SIG-M5 (cell line): Measurements from ENCODE around the gene GRID1.
"Not testable (repeated sequence)": the region's sequence is repeated elsewhere in the genome, so short reads cannot be mapped to it uniquely, and the experiment has no call there.

Source experiments
- DNase-seq: peaks from one replicate; lab custom pipeline; 2025; lab: John Stamatoyannopoulos, UW

GRID1 gene

DNA sequence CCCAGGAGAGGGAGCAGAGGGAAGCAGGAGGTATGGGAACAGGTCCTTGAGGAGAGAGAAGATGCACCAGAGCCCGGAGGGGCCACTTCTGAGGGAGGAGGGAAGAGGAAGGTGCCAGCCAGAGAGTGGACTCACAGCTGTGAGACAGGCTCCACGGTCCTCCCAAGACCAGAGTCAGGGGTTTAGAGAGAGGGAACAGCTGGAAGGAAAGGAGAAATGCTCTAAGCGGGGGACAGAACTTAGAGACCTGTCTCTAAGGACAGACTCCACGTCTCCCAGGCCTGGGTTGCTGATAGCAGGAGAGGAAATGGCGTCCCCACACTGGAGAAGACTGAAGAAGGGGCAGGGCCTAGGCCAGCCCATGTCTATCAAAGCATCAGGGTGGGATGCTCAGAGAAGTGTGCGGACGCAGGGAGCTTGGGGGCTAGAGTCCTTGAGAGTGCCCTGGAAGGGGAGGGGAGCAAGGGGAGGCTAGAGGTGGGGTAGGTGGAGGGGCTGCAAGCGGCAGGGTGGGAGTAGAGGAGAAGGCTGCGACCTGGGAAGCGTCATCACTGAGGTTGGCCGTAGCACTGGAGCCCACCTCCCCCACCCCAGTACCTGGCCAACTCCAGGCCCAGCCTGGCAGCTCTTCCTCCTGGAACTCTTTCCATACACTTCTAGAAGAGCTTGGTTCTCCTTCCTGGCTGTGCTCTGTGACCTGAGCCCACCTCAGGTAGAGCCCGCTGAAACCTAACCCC, 25.6 kb upstream of the GRID1 start:
- no peak for DNase-seq

- no peak for DNase-seq
Measured at GRCh38 chr10:86391236-86391840, 24.7 kb upstream of the GRID1 start.

DNA sequence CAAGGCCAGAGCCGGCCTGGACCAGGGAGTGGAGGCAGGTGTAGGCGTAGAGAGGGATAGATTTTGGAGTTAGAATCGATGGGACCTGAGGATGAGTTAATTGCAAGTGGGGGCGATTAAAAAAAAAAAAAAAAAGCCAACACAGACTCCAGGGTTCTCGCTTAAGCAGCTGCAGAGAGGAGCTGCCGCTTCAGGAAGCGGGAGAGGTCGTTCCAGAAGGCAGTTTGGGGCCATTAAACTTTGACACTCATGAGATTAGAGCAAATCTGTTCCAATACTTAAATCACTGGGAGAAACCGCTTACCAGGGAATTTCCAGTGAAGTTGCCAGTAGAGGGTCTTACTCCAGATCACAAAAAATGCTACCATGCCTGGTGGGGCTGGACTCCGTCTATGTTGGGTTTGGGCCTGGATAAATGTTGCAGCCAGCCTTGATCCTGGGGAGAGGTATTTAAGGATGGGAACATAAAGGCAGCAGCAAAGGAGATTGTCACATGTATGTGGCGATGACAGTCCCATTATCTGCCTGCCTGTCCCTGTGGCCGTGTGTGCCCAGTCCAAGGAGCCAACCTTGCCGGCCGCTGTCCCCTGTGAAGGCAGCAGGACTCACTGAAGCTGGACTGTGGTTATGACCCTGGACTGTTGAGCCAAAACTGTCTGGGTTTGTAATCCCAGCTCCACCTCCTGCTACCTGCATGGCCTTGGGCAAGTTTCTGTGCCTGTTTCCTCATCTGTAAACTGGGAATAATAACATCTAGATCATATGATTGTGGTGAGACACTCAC, 23.9 kb upstream of the GRID1 start:
- no peak for DNase-seq

DNA sequence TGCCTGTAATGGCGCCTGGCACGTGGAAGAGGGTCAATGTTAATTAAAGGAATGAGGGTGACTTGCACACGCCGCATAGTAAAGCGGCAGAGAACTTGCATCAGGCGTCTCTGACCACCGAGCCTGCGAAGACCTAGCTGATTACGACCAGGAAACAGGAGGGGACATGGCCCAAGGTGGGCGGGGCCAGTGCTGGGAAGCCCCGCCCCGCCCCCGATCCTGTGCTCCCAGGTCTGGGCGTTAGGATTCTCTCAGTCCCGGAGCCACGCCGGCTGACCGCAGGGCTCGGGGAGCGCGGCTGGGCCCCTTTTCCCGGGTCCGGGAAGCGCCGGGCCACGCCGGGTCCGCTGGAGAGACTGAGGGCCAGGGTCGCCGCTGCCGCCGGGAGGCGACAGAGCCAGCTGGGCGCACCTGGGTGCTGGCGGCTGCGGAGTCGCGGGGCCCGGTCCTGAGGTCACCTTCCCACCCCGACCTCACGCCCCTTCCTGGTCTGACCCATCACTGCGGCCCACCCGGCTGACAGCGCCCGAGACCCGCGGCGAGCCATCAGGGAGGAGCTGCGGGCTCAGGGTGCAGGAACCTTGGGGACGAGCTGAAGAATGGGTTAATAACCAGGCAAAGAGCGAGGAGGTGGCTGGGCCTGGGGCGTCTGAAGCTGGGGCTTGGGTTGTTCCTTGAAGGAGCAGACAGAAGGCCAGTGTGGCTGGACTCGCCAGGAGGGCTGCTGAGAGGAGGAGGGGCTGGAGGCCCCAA, 23.0 kb upstream of the GRID1 start:
- no peak for DNase-seq

DNA sequence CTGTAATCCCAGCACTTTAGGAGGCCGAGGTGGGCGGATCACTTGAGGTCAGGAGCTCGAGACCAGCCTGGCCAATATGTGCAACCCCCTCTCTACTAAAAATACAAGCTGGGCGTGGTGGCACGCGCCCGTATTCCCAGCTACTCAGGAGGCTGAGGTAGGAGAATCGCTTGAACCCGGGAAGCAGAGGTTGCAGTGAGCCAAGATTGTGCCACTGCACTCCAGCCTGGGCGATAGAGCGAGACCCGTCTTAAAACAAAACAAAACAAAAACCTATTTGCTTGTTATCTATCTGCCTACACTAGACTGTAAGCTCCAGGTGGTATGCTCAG, 22.5 kb upstream of the GRID1 start:
- not testable (repeated sequence) for DNase-seq

DNA sequence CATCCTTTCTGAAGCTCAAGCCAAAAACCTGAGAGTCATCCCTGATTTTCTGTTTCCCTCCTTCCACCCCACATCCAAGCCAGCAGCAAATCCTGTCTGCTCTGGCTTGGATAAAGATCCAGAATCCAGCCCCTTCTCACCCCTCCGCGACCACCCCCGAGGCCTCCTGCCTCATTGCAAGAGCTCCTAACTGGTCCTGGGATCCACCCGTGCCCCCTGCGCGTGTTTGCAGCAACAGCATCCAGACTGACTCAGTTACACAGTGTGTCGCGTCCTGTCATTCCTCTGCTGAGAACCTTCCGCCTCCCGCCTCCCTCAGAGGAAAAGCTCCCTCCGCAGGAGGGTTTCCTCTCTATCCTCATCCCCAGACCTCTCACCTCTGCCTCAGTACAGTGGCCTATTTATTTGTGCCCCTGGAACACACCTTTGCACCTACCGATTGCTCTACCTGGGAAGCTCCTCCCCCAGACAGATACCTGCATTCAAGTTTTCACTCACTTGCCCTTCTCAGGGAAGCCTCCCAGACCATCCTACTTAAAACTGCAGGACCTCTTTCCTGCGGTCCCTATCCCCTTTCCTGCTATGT, 21.6 kb upstream of the GRID1 start:
- no peak for DNase-seq

DNA sequence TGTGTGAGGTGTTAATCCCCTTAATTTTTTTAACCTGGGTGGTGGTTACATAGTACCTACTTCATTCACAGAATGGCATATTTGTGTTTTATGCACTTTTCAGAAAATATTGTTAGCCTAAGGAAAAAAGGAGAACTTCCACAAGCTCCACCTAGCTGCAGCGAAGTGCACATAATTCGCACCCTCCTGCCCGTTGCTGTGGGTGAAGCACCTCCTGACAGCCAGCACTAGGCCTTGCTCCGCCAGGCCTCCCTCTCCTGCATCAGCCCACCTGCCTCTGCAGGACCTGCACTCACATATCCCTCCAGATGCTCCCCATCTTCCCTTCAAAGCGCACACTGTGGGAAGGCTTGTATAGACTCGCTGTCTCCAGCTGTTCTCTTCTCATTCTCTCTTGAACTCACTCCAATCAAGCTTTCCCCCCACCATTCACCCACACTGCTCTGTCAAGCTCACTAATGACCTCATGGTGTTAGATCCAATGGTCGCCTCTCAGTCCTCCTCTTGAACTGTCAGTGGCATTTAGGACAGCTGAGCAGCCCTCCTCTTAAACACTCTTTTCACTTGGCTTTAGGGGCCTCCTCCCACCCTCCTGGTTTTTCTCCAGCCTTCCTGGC, 20.7 kb upstream of the GRID1 start:
- no peak for DNase-seq

DNA sequence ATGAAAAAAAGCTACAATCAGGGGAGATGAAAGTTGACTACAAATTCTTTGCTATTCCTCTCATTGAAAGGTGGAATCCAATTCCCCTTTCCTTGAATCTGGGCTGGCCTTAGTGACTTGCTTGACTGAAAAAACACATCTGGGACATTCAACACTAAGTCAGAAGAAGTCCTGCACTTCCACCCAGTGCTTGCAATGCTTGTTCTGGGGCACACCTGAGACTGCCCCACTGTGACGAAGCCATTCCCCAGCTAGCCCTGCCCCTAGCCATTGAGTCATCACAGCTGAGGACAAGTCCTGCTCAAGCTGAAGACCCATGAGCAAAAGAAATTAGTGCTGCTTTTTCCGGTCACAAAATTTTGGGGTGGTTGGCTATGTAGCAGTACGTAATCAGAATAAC, 19.2 kb upstream of the GRID1 start:
- DNase-seq: no peak

DNA sequence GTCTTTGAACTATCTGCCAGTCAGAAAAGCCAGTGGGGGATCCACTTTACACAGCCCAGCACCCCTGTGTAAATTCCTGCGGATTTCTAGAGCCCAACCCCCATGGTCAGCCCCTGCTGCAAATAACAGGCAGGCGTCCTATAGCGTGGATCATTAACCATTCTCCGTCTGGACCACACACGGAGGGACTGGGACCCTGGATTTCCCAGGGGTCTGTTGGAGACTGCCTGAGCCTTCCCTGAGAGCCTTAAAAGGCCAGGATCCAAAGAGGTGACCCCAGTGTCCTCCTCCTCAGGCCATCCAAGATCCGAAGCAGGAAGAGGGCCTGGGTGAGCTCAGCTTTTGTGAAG, 11.2 kb upstream of the GRID1 start:
- DNase-seq: no peak

DNA sequence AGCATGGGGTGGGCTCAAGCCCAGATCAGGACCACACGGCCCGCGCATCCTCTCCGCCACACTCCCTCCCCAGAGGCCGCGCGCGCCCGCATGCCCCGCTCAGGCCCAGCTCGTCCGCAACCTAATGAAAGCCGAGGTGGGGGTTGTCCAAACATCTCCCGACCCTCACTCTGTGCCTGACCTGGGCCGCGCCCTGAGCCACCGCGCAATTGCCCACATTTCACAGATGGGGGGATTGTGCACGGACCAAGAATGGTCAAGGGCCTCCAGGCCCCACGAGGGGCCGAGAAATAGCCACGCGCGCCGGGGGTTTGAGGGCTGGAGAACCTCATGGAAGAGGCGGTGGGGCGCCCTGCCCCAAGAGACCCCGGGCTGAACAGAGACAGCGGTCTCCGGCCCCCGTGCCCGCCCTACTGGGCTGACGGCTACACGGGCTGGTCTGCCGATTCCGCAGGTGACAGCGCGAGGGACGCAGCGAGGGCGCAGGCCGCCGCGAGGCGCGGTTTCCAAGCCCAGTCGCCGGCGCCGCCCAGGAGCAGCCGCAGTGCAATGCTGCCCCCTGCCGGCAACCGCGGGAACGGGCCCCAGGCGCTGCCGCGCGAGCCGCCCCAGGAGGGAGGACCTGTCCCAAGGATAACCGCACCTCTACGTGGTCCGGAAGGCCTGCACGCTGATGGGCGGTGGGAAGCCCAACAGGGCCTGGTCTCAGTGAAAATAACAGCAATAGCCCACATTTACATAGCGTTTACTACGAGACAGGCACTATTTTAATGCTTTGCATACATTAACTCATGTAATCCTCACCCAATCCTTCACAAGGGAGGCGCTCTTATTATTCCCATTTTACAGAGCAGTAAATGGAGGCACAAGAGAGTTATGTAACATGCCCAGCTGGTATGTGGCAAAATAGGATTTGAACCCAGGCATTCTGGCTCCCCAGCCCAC, 10.5 kb upstream of the GRID1 start:
- DNase-seq: no peak

- DNase-seq: no peak
Measured at GRCh38 chr10:86376403-86376802, 9.8 kb upstream of the GRID1 start.

DNA sequence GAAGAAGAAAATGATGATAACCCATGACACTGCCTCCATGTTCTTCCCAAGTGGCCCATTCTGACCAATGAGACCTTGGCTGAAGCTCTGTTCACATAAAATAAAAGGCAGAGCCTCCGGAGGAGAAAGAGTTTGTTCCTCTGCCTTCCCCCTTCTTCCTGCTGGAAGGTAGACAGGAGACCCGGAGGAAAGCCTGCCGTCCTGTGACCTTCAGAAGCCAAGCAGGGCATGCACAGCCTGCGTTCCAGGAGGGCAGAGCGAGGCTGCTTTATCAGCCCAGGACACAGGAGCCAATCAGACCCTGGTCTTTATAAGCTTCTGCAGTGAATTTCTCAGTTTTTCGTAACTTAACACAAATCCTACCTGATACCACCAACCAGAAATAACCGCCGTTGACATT, 8.6 kb upstream of the GRID1 start:
- no peak for DNase-seq

DNA sequence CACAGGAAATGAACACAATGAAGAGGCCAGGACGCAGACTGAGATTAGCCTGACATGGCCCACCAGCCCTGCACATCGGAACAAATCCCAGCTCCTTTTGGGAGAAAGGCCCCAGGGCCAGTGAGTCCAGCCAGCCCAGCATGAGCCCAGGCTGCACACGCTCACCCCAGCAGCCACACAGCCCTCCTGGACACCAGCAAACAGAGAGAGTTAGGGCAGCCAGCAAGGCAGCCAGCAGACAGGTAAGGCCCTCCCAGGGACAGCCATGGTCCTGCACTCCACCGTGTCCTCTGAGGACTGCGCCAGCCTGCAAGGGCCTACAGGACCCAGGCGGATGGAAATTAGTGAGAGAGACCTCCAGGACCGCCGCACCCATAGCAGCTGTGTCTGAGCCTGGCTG, 8.1 kb upstream of the GRID1 start:
- DNase-seq: no peak

- DNase-seq: no peak
Measured at GRCh38 chr10:86373828-86374227, 7.2 kb upstream of the GRID1 start.

DNA sequence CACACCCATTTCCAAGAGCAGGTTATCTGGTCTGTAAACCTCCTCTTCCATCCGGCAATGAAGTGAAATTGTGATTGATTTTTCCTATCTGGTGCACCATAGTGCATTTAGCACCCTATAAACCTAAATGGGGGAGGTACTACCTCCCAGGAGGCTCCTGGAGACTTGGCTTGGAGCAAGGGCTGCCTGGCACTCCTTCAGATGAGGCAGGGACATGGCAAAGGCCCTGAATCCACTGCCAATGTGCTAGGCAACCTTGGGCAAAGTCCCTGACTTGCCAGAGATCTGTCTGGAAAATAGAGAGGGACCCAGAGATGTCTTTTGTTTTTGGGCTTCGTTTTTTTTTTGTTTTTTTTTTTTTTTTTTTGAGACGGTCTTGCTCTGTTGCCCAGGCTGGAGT, 6.7 kb upstream of the GRID1 start:
- no peak for DNase-seq

DNA sequence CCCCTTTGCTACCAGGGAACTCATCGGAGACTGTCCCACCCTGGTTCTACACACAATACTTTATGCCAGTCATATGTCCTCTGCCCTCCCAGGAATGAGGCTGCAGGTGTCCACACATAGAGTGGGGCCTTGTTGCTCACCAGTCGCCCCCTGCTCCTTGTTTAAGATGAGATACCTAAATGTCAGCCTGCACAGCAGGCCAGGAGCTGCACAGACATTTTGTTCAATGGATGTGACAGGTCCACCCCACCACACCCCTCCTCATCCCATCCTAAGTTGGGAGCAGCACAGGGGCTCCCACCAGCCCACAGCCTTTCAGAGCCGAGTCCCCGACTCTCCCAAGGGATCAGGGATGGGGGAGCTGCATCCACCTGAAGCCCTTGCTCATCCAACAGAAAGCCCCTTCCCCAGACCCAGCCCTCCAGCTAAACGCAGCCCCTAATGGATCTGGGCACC, 6.2 kb upstream of the GRID1 start:
- no peak for DNase-seq

- no peak for DNase-seq
Measured at GRCh38 chr10:86372119-86372783, 5.7 kb upstream of the GRID1 start.

DNA sequence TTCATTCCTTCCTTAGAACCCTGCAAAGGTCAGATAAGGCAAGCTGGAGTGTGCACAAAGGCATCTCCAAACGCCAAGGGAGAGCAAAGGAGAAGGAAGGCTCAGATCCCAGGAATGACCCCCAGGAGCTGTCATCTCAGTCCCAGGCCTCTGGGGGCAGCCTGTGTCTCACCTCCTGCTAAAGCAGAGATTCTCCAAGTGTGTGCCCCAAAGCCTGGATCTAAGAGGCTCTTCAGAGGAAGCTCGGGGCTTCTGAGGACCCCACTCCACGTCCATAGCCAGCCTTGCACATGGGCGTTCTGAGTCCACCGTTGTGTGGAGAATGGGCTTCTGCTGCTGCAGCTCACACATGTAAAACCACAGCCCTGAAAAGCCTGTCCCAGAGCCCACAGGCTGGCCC, 5.1 kb upstream of the GRID1 start:
- no peak for DNase-seq

DNA sequence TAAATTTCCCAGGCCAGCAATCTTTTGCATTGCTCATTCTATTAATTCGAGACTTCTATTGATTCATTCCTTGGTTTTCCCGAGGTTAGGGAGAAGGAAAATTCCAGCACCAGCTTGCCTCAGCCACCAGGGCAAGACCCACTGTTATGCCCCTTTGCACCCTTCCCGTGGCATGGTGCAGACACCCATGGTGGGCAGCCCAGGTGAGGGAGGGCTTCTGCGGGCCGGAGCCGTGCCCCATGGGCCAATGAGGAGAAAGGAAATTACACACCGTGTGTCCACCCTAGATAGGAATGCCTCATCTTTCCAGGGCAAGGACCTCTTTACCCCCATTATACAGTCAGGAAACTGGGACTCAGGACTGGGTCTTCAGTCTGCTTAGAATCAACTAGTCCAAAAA, 4.5 kb upstream of the GRID1 start:
- DNase-seq: no peak

DNA sequence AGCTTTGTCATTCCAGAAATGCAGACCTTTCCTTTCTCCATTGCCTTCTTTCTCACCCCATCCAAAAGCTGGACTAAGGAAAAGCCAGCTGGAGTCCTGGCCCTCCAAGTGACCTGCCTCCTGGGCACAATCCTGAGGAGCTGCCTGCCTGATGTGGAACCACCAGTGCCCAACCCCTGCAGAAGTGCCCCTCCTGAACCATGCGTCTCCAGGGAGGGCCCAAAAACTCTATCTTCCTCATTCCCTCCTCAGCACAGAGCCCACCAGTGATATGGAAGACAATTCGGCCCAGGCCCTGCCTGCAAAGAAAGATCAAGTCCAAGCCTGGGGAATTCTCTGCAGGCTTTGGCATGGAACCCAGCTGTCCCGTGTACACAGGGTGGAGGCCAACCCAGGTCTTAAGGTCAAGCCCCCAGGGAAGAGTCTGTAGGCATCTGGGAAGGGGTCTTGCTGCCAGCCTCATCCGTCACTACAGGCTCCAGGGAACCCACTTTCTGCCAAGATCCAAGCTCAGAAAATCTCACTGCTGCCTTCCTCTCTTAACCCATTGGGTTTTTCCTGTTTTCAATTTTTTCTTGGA, 3.5 kb upstream of the GRID1 start:
- no peak for DNase-seq
